Brain microvascular endothelial cell (primary cell): ENCODE data around the gene CEBPZOS.

Experiments
- DNase-seq: peaks from one replicate; pipeline ENCODE4 v3.0.0-alpha.2; 2020
- H3K27ac ChIP-seq: fragments of 250-450 bp; sonication (Bioruptor Pico); 2 replicates; pipeline ENCODE4 v1.5.1; 2020; ENCODE audit warnings: mild to moderate bottlenecking, moderate library complexity
- H3K27me3 ChIP-seq: fragments of 250-450 bp; sonication (Bioruptor Pico); replicated peaks from 2 replicates; pipeline ENCODE4 v1.5.1; 2020; ENCODE audit warnings: mild to moderate bottlenecking
- H3K36me3 ChIP-seq: fragments of 250-450 bp; sonication (Bioruptor Pico); replicated peaks from 2 replicates; pipeline ENCODE4 v1.5.1; 2020; ENCODE audit warnings: mild to moderate bottlenecking
- H3K4me3 ChIP-seq: 2 replicates; pipeline ENCODE4 v1.5.1; 2011; ENCODE audit warnings: low read depth, mild to moderate bottlenecking, control low read depth, low read length, moderate library complexity
- in situ Hi-C: cut with HindIII; loops from 2 replicates; pipeline ENCODE4 v1.10.0; 2017; ENCODE audit warnings: low sequenced_read_pairs, low pct_ligation_motif_present
- TF ChIP-seq, protein P1 (sequence below): IDR thresholded peaks from 2 replicates; pipeline ENCODE4 v1.5.1; 2011; ENCODE audit warnings: low read depth, mild to moderate bottlenecking, moderate library complexity, low read length, control low read depth, inconsistent platforms; ENCODE audit errors: missing control alignments

Gene CEBPZOS

DNA sequence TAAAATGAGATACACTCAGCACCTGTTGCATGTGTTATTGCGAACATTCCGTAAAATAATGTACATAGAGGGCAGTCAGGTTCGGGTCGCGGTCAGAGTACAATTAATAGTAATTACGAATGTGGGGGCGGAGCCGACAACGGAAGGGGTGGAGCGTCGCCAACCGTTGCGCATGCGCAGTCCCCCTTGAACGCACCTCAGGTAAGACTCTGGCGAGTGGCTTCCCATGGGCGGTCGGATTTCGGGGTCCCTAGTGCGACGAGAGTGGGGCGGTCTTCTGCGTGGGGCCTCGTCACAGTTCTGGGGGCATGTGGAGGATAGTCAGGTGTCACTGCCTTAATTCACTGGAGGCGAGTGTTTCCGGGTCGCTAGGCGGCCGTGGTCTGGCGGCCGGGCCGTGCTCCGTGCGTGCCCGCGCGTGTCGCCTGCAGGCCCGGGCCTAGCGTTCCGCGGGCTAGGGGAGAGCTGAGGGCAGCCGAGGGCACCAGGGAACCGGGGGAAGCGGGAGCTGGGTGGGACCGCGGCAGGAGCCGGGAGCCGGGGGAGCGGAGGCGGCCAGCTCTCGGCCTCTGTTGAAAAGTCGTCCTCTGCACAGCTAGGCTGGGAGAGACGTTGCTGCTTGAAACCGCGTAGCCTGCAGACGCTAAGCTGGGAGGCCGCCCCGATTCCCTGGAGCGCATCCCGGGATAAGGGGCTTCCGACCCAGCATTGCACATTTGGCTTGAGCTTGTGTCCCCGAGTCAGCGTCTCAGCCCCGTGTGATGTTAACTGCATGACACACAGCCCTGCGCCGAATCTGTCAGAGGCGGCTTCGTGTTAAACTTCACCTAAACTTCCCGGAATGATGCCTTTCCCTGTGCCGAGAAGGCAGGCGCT lies at the start of gene CEBPZOS:
Gene CEBPZOS, plus strand, starts transcription at position 177 of the 876 bp plus-strand sequence. CDS start 3,209 bp downstream, outside the sequence.
- peak within 1 kb of the TSS; percentile 85 for H3K4me3 ChIP-seq
- H3K27me3 ChIP-seq, result no peaks in the 10 kb centered on the region
- TF ChIP-seq, protein P1, sequence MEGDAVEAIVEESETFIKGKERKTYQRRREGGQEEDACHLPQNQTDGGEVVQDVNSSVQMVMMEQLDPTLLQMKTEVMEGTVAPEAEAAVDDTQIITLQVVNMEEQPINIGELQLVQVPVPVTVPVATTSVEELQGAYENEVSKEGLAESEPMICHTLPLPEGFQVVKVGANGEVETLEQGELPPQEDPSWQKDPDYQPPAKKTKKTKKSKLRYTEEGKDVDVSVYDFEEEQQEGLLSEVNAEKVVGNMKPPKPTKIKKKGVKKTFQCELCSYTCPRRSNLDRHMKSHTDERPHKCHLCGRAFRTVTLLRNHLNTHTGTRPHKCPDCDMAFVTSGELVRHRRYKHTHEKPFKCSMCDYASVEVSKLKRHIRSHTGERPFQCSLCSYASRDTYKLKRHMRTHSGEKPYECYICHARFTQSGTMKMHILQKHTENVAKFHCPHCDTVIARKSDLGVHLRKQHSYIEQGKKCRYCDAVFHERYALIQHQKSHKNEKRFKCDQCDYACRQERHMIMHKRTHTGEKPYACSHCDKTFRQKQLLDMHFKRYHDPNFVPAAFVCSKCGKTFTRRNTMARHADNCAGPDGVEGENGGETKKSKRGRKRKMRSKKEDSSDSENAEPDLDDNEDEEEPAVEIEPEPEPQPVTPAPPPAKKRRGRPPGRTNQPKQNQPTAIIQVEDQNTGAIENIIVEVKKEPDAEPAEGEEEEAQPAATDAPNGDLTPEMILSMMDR, result no peak
- in situ Hi-C loops, result no loop called here
- DNase-seq, result peak; percentile 60
- H3K27ac ChIP-seq, result peak within 1 kb of the TSS; percentile 77
- no peaks in the 10 kb centered on the region for H3K36me3 ChIP-seq

DNA sequence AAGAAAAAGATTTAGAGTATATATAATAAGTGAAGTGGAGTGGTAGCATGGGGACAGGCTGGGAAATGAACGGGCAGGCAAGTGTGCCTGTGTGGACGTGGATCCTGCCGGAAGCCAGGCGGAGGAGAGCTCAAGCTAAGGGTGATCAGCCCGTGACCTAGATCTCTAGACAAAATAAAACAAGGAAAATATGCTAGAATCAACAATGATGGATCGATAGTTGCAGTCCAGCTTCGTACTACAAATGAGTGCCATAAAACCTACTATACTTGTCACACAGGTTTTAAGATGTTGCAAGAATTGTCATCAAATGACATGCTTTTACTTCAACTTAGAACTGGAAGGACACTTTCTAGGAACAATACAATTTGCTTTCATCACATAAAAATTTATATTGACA lies 48.0 kb upstream of the CEBPZOS start:
- H3K27ac ChIP-seq, result no peak overlapping the region
- TF ChIP-seq, protein P1, result no peak
- H3K36me3 ChIP-seq, result peaks cover 34% of the 10 kb centered on the region
- no peaks in the 10 kb centered on the region for H3K27me3 ChIP-seq
- in situ Hi-C loops, result no loop called here
- no peak for DNase-seq
- H3K4me3 ChIP-seq, result no peak overlapping the region

DNA sequence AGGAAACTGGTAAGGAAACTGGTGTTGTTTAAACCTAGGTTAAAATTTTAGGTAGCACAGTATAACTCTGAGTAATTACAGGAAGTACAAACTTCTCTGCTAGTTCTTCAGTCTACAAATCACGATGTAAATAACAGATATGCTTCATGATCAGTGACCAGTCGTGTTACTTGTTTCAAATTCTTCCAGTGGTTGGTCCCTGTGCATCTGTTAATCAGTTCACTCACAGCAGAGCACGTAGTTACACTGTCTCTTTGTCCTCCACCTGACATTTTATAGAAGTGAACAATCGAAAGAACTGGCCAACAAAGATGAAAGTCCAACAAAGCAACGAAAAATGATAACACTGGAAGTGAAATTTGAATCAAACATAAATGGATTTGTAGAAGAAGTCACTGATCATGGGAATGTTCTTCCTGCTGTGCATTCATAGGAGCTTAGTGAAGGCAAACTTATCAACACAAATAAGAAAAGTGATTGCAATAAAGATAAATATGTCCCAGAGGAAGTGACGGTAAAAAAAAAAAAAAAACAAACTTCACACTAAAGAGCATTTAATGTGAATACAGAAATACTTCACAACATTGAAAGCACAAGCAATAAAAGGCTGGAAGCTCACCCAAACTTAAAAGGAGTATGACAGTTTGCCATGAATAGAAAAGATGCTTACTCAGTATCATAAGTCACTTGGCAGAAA lies 46.5 kb upstream of the CEBPZOS start:
- in situ Hi-C loops, result no loop called here
- TF ChIP-seq, protein P1, result no peak
- DNase-seq, result no peak
- Histone ChIP-seq H3K36me3 (peaks cover 29% of the 10 kb centered on the region), H3K27me3 (no peaks in the 10 kb centered on the region), H3K27ac (no peak overlapping the region), H3K4me3 (no peak overlapping the region)

DNA sequence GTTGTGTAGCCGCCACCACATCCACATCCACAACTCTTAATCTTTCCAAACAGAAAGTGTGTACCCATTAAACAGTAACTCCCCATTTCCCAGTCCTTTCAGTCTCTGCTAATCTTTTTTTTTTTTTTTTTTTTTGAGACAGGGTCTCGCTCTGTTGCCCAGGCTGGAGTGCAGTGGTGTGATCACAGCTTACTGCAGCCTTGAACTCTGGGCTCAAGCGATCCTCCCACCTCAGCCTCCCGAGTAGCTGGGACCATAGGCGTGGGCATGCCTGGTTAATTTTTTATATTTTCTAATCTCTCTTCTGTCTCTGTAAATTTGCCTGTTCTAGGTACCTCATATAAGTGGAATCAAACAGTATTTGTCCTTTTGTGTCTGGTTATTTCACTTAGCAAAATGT lies 43.1 kb upstream of the CEBPZOS start:
- Histone ChIP-seq H3K36me3 (peaks cover 7% of the 10 kb centered on the region), H3K27ac (no peak overlapping the region), H3K4me3 (no peak overlapping the region), H3K27me3 (no peaks in the 10 kb centered on the region)
- TF ChIP-seq, protein P1, result no peak
- DNase-seq, result no peak
- in situ Hi-C loops, result no loop called here

DNA sequence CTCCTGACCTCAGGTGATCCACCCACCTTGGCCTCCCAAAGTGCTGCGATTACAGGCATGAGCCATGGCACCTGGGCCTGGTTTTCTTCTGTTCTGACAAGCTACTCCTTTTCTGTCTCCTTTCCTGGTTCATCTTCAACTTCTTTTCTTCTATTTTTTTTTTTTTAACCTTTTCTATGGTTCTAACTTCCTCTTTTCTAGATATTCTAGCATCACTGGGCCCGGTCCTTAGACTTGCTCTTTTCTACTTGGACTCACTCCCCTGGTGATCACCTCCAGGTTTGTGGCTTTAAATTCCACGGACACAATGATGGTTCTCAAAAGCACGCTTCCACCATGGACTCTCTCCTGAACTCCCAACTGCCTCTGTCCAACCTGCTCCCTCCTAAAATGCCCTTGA lies 41.5 kb upstream of the CEBPZOS start:
- Histone ChIP-seq H3K4me3 (no peak overlapping the region), H3K36me3 (peaks cover 7% of the 10 kb centered on the region), H3K27me3 (no peaks in the 10 kb centered on the region), H3K27ac (no peak overlapping the region)
- in situ Hi-C loops, result no loop called here
- TF ChIP-seq, protein P1, result no peak
- no peak for DNase-seq
